Ishikawa (cell line): ENCODE data around the gene CPO.
A peak's percentile ranks its signal among the peaks of the same experiment; 100 is the strongest.

Source experiments
- CEBPB ChIP-seq: IDR thresholded peaks from 2 replicates; pipeline ENCODE4 v1.6.1; 2012
- CREB1 ChIP-seq: IDR thresholded peaks from 2 replicates; pipeline ENCODE4 v1.6.1; 2012; ENCODE audit warnings: low read depth
- EGR1 ChIP-seq: IDR thresholded peaks from 2 replicates; pipeline ENCODE4 v1.6.1; 2012
- EP300 ChIP-seq: IDR thresholded peaks from 2 replicates; pipeline ENCODE4 v1.6.1; 2012; ENCODE audit warnings: borderline replicate concordance
- FOXM1 ChIP-seq: IDR thresholded peaks from 2 replicates; pipeline ENCODE4 v1.6.1; 2012; ENCODE audit warnings: low read depth, borderline replicate concordance
- NFIC ChIP-seq: IDR thresholded peaks from 2 replicates; pipeline ENCODE4 v1.6.1; 2012
- RAD21 ChIP-seq: IDR thresholded peaks from 2 replicates; pipeline ENCODE4 v1.6.1; 2012; ENCODE audit warnings: low read depth
- TAF1 ChIP-seq: IDR thresholded peaks from 2 replicates; pipeline ENCODE4 v1.6.1; 2012; ENCODE audit warnings: low read depth, mild to moderate bottlenecking
- TCF12 ChIP-seq: IDR thresholded peaks from 2 replicates; pipeline ENCODE4 v1.6.1; 2012; ENCODE audit warnings: low read depth
- TEAD4 ChIP-seq: IDR thresholded peaks from 2 replicates; pipeline ENCODE4 v1.6.1; 2012
- YY1 ChIP-seq: IDR thresholded peaks from 2 replicates; pipeline ENCODE4 v1.6.1; 2012; ENCODE audit warnings: low read depth
- ZBTB7A ChIP-seq: IDR thresholded peaks from 2 replicates; pipeline ENCODE4 v1.6.1; 2012; ENCODE audit warnings: low read depth
- TF ChIP-seq, protein P1 (sequence below): IDR thresholded peaks from 2 replicates; pipeline ENCODE4 v1.6.1; 2012
- TF ChIP-seq, protein P2 (sequence below): IDR thresholded peaks from 2 replicates; pipeline ENCODE4 v1.6.1; 2012
- TF ChIP-seq, protein P3 (sequence below): IDR thresholded peaks from 2 replicates; pipeline ENCODE4 v1.6.1; 2012; ENCODE audit warnings: low read depth, mild to moderate bottlenecking

Gene CPO

DNA sequence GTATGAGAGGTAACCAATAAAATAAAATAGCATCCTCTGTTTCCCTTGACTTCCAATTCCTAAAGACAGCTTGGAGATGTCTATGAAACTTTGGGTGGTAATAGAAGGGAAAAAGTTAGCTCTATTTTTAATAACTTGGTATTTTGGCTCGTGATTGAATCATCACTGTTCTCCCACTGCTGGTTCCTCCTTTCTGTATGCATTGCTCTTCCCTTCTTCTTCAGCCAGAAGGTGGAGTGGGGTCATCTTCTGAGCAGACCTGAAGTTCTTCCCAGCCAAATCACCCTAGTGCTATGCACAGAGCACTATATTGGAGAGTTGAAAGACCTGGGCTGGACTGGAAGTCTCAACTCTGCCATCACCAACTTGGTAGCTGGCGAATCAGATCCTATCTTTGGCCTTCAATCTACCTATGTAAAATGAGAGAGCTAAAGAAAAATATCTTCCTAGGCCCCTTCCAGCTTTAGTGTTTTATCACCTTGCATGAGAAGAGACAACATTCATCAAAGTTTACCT, 54.1 kb downstream of the CPO start:
- TF ChIP-seq ZBTB7A (no peak), TCF12 (no peak), NFIC (no peak), TAF1 (no peak), EGR1 (no peak), FOXM1 (no peak), TEAD4 (no peak), CEBPB (no peak), RAD21 (no peak), EP300 (no peak), YY1 (no peak), CREB1 (no peak)
- TF ChIP-seq, protein P1, sequence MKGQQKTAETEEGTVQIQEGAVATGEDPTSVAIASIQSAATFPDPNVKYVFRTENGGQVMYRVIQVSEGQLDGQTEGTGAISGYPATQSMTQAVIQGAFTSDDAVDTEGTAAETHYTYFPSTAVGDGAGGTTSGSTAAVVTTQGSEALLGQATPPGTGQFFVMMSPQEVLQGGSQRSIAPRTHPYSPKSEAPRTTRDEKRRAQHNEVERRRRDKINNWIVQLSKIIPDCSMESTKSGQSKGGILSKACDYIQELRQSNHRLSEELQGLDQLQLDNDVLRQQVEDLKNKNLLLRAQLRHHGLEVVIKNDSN: no peak
- TF ChIP-seq, protein P2, sequence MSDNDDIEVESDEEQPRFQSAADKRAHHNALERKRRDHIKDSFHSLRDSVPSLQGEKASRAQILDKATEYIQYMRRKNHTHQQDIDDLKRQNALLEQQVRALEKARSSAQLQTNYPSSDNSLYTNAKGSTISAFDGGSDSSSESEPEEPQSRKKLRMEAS: no peak
- TF ChIP-seq, protein P3, sequence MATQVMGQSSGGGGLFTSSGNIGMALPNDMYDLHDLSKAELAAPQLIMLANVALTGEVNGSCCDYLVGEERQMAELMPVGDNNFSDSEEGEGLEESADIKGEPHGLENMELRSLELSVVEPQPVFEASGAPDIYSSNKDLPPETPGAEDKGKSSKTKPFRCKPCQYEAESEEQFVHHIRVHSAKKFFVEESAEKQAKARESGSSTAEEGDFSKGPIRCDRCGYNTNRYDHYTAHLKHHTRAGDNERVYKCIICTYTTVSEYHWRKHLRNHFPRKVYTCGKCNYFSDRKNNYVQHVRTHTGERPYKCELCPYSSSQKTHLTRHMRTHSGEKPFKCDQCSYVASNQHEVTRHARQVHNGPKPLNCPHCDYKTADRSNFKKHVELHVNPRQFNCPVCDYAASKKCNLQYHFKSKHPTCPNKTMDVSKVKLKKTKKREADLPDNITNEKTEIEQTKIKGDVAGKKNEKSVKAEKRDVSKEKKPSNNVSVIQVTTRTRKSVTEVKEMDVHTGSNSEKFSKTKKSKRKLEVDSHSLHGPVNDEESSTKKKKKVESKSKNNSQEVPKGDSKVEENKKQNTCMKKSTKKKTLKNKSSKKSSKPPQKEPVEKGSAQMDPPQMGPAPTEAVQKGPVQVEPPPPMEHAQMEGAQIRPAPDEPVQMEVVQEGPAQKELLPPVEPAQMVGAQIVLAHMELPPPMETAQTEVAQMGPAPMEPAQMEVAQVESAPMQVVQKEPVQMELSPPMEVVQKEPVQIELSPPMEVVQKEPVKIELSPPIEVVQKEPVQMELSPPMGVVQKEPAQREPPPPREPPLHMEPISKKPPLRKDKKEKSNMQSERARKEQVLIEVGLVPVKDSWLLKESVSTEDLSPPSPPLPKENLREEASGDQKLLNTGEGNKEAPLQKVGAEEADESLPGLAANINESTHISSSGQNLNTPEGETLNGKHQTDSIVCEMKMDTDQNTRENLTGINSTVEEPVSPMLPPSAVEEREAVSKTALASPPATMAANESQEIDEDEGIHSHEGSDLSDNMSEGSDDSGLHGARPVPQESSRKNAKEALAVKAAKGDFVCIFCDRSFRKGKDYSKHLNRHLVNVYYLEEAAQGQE: no peak

DNA sequence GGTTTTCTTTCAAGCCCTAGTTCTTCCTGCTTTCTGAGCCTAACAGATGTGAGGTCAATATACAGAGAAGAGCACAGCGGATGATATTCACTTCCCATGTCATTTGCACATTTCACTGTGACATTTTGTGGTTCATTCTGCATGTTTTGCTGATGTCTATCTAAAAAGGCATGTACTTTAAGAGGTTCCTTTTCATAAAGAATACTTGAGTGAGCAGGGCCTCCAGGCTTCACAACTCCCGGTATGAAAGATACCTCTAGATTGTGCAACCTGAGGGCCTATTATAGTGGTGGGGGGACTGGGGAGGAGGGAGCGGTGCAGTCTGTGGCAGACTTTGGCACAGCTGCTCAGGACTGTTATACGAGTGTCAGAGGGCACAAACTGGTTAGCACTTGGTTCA, 54.6 kb downstream of the CPO start:
- TF ChIP-seq EP300 (no peak), CEBPB (no peak), NFIC (no peak), EGR1 (no peak)
- TF ChIP-seq, protein P1: no peak
- TF ChIP-seq, protein P3: no peak

DNA sequence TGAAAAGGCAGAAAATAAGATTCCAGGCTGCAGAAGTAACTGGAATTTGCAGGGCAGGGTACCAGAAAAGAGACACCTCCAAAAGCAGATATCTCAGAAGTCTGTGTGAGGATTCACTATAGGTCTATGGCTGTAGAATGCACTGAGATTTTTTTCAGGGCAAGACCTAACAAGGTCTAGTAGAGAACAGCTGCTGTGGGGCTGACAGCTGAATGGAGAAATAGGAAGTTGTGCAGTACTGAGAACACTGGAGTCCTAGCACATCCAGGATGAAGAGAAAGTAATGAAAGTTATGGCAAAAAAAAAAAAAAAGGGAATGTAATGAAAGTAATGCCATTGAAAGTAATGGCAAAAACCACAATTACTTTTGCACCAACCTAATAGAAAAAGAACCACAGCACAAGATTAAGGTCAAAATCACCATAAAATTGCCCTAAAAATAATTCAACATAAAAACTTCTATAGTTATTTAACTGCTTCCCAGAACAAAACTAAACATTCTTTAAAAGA, 57.3 kb downstream of the CPO start:
- TF ChIP-seq TAF1 (no peak), RAD21 (no peak), YY1 (no peak)
- TF ChIP-seq, protein P1: no peak

DNA sequence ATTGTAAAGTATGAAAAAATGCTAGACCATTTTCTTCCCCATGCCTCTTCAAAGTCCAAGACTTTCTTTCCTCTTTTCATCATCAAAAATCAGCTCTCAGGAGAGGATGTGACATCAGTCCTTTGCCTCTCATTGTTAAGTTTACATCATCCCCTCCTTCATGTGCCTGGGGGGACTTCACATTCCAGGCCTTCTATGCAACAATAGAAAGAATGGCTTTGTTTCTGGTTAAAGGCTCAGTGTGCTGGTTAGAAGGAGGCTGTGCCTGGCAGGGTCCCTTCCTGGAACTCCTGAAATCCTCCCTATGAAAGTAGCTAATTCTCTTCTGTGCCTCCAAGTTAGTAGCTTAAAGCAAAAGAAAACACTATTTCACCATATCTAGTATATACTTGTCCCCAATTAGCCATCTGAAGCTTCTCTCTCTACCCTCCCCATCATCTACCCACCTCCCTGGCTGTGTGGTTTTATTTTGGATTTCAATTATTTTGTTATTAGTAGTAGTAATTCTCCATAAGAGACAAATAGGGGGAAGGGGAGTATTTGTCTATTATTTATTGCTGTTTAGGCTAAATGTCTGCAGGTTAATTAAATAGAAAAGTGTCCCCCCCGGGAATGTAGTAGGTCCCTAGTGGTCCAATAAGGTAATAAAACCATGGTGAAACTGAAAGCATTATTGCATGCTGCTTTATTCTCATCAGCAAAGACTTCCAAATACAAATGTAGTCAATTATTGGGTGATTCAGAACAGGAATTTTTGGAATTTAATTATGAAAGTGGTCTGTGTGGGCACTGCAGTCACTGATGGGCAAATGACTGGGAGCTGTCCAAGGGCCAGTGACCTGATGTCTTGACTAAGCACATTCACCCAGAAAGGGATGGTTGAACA, 69.0 kb downstream of the CPO start:
- TF ChIP-seq, protein P2: no peak
- TF ChIP-seq, protein P3: peak; percentile 24; the same call in 1 of the 2 replicates

DNA sequence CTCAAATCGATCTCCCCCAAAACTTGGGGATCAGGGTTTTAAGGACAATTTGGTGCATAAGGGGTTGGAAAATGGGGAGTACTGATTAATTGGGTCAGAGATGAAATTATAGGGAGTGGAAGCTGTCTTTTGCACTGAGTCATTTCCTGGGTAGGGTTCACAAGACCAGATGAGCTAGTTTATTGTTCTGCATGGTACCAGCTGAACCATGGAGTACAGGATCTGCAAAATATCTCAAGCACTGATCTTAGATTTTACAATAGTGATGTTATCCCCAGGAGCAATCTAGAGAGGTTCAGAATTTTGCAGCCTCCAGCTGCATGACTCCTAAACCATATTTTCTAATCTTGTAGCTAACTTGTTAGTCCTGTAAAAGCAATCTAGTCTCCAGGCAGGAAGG, 73.1 kb downstream of the CPO start:
- TF ChIP-seq TAF1 (no peak), NFIC (no peak), FOXM1 (no peak), CREB1 (no peak), CEBPB (no peak), YY1 (no peak), EGR1 (no peak), TCF12 (no peak), EP300 (no peak)
- TF ChIP-seq, protein P1: no peak
- TF ChIP-seq, protein P2: no peak
- TF ChIP-seq, protein P3: no peak
